NCI-H748 (cell line): ENCODE data around the gene TMEM106B.
"Not testable (repeated sequence)": the region's sequence is repeated elsewhere in the genome, so short reads cannot be mapped to it uniquely, and the experiment has no call there.

Experiments
- DNase-seq: peaks from one replicate; lab custom pipeline; 2025; ENCODE audit not compliant: unreplicated experiment; lab: John Stamatoyannopoulos, UW

Gene TMEM106B

DNA sequence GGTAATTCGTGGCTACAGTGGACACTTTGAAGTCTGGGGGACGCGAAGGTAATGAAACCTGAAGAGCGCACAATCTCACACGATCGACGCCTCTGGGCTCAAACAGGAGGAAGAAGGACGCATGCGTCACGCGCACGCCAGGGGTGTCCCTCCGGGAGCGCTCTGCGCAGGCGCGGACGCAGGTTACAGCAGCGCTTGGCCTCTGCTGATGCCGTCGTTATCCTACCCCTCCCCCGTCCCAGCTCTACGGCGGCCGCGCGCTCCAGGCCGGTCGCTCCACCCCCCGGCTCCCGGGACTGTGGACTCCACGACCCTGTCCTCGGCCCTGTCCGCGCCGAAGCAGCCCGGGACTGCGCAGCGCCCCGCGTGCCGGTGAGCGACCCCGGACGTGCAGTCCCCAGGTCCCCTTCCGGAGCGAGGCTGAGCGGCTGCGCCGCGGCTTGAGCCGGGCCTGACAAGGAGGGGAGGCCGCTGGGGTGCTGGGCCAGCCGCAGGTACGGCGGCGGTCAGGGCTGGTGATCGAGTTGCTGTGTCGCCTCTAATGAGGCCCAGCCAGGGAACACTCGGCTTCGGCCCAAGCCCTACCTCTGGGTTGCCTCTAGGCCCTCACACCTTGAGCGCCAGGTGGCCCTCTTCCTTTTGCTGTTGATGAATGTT lies at the start of gene TMEM106B:
Gene TMEM106B, plus strand, starts transcription at position 241 of the 657 bp plus-strand sequence. CDS start 3,517 bp downstream, outside the sequence.
- peak; percentile 97 for DNase-seq

GRCh38 chr7:12162415-12163113 lies 48.5 kb upstream of the TMEM106B start:
- DNase-seq = no peak

- DNase-seq = not testable (repeated sequence)
Observed at GRCh38 chr7:12168065-12168464, 43.0 kb upstream of the TMEM106B start.

DNA sequence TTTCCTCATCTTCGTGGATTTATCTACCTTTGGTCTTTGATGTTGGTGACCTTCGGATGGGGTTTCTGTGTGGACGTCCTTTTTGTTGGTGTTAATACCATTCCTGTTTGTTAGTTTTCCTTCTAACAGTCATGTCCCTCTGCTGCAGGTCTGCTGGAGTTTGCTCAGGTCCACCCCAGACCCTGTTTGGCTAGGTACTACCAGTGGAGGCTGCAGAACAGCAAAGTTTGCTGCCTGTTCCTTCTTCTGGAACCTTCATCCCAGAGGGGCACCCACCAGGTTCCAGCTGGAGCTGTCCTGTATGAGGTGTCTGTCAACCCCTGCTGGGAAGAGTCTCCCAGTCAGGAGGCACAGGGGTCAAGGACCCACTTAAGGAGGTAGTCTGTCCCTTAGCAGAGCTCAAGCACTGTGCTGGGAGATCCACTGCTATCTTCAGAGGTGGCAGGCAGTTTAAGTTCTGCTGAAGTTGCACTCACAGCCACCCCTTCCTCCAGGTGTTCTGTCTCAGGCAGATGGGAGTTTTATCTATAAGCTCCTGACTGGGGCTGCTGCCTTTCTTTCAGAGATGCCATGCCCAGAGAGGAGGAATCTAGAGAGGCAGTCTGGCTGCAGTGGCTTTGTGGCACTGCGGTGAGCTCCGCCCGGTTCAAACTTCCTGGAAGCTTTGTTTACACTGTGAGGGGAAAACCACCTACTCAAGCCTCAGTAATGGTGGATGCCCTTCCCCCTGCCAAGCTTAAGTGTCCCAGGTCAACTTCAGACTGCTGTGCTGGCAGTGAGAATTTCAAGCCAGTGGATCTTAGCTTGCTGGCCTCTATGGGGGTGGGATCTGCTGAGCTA lies 40.9 kb upstream of the TMEM106B start:
- DNase-seq = peak; percentile 13

DNA sequence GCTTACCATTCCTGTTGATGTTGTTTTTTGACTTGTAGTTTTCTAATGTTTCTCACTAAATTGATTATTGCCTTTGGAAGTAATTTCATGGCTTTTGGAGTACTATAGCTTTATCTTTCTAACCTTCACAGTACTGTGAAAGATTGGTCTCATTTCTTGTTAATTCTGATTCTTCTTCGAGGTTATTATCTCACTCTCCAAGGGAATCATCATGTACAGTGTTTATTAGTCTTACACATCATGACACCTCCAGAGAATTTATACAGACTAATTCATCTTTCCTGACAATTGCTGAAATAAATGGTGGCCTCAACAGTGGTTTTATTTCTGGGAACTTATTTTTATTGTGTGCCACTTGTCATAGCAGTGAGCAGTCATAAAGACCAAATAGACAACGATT lies 37.4 kb upstream of the TMEM106B start:
- DNase-seq = no peak

DNA sequence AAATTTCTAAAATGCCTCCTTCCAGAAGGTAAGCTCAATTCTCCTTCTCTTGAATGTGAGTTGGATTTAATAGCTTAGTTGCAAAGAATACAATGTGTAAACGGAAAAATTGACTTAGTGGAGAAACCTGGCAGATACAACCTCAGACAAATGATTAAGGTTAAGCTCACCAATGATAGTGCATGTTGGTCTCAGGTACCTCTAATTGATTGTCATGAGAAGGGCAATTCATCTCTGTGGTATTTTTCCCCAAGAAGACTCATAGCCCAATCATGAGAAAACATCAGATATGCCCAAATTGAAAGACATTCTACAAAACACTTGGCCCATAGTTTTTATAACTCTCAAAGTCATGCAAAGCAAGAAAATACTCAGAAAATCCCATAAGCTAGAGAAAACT lies 36.2 kb upstream of the TMEM106B start:
- DNase-seq = no peak

DNA sequence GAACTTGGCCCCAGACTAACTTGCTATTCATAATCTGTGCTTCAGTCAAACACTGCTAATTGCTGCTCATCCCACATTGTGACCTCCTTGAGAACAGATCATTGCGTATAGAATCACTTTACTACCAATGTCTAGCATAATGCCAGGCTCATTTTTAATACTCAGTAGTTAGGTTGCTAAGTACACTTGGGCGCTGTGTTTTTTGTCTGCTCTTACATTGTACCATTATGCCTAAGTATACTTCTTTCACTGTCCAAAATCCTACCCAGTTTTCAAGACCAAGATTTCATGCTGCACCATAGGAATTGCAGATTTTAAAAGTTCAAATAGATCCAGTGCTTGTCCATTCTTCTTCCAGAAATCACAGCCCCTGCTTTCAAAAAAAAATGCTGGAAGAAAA lies 32.8 kb upstream of the TMEM106B start:
- peak; percentile 70 for DNase-seq

DNA sequence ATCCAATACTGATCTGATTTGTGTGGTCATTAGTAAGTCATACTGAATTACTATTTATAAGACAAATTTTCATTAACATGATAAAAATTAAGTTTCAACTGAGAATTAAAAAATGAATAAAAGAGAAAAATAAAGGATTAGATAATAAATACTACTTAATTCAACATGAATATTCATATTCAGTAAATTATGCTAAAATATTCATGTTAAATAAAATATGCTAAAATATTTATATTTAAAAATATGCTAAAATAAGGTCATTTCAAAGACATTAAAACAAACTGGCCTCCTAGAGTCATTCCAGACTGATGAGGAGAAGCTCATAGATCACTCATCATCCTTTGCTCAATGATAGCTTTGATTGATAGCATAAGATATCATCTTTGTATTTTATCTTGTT lies 16.7 kb upstream of the TMEM106B start:
- no peak for DNase-seq

DNA sequence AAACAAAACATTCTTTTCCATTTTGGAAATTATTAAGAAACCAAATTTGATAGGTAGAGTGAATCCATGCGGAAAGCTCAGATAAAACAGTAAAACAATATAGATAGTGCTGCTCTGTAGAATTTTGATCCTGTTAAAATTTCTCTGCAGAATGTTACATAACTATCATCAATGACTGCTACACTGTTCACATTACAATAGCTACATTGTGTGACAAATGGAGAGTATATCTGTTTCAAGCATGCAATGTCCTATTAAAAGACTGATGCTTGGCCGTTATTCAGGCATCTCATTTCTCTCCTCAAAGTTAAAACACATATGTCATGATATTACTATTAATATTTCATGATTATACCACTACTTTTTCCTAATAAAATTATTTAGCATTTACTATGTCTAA lies 14.7 kb upstream of the TMEM106B start:
- DNase-seq = no peak

GRCh38 chr7:12199363-12199762 lies 11.7 kb upstream of the TMEM106B start:
- no peak for DNase-seq

DNA sequence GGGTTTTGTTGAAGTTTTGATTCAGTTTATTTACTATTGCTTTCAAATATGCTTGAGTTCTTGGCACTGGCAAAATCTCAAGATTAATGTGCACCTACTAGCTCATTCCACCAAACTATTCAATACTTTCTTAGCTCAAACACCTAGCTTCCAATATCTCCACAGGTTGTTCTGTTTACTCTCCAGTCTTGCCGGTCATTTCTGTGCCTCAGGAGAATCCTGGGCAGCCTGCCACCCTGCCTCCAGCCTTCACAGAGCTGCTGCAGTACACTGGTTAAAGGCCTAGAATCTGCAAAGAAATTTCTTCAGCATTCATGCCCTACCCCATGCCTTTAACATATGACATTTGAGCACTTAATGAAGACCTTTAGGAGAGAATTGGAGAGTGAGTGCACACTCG lies 4.0 kb upstream of the TMEM106B start:
- no peak for DNase-seq

GRCh38 chr7:12209221-12209620 lies 1.9 kb upstream of the TMEM106B start:
- DNase-seq = no peak

GRCh38 chr7:12210179-12211053 lies 678 bp upstream of the TMEM106B start:
- DNase-seq = peak; percentile 69

DNA sequence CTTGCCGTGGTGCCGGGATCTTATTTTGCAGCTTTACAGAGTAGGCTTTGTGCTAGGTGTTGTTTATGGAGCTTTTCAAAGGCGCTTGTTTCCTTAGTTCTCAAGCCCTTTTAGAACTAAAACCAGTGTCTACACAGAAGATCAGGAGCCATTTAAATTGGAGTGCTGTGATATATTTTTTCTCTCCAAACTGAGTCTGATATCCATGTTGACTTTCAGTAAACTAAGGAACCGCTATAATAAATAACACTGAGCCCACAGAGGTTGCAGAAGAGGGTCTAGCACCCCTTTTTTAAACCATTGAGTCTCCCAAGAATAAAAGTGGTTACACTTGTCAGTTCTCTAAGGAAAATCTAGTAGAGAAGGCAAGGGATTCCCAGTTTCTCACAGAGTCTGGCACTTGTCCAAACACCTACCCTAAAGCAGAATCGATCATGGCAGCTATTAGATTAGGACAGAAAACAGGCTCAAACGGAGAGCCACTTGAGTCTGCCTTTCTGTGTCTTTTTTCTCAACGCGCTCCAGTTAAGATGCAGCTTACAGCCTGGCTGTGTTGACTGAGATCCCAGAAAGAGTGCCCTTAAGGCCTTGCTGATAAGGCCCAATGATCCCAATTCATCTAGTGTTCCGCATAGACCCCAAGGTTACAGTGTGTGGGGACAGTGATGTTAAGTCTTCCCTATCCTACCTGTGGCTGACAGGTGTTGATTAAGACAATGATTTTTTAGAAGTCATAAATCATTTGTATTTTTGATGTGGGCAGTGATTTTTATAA lies 804 bp downstream of the TMEM106B start:
- DNase-seq = peak; percentile 37

DNA sequence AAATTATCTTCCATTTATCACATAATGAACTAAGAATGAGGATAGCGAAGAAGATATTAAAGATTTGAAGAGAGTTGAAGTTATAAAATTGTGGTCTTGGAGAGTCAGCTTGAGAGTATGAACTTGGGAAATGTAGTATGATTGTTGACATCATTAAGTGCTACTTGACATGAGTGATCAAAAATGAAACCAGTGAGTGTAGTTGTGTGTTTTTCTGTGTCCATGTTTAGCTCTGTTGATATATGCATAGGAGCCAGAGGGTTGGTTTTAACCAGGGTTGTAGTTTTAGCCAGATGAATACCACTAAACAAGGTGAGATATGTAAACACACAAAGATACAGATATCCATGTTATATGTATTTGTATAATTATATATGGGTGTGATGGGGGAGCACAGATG lies 6.2 kb downstream of the TMEM106B start:
- no peak for DNase-seq

DNA sequence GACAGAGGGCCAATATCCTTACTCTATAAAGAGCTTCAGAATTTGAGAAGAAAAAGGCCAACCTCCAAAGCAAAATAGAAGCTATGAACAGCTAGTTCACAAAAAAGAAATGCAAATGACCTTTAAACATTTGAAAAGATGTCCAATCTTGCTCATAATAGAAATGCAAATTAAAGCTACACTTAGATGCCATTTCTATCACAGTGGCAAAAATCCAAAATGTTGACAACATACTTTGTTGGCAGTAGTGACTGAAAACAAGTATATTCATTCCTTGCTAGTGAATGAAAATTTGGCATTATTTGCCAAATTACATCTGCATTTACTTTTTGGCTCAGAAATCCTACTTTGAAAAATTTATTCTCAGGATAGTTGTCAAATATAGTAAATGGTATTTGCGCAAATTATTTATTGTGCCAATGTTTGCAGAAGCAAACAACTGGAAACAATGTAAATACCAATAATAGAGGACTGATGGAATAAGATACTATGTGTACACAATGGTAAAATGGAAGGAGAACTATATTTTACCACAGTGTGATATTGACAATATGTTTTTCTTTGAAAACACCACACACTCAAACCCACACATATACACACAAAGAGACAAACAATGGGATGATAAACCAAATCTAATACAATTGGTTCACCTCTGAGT lies 9.4 kb downstream of the TMEM106B start:
- DNase-seq = peak; percentile 51

- no peak for DNase-seq
Observed at GRCh38 chr7:12221414-12221813, 10.3 kb downstream of the TMEM106B start.

- DNase-seq = no peak
Observed at GRCh38 chr7:12222889-12223579, 11.9 kb downstream of the TMEM106B start.

DNA sequence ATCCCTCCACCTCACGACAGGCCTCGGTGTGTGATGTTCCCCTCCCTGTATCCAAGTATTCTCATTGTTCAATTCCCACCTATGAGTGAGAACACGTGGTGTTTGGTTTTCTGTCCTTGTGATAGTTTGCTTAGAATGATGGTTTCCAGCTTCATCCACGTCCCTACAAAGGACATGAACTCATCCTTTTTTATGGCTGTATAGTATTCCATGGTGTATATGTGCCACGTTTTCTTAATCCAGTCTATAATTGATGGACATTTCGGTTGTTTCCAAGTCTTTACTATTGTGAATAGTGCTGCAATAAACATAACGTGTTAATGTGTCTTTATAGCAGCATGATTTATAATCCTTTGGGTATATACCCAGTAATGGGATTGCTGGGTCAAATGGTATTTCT lies 13.9 kb downstream of the TMEM106B start:
- not testable (repeated sequence) for DNase-seq
